Heart left ventricle (tissue), 16 donors: ENCODE measurements around the gene CNDP1. TPM values are rescaled to one million over a fixed set of nuclear protein-coding genes. Genes with fewer than 3 reads are reported as not detected.
"Not testable (repeated sequence)": the region's sequence is repeated elsewhere in the genome, so short reads cannot be mapped to it uniquely, and the experiment has no call there.

Source experiments
- ATAC-seq, 4 donors: fragments of 200-7000 bp; cut with Tn5 transposase; one replicate each; pipeline ENCODE4 v1.9.1; 2020 to 2022; ENCODE audit warnings: moderate library complexity in 4 of 4, mild to moderate bottlenecking in 3 of 4, moderate number of reproducible peaks in 1 of 4
- DNase-seq, 5 donors: peaks; one replicate each; pipeline ENCODE4 v3.0.0-alpha.2; 2020
- H3K27ac ChIP-seq, 12 donors: fragments of 200-600 bp; sonication (generic) in 4 of 12; one replicate each; pipeline versions ENCODE4 v1.5.0 to v1.8.0; 2016 to 2022; ENCODE audit warnings: mild to moderate bottlenecking in 2 of 12
- H3K27me3 ChIP-seq, 9 donors: fragments of 200-600 bp; sonication (generic) in 2 of 9; one replicate each; pipeline versions ENCODE4 v1.5.1 to v1.8.0; 2016 to 2022; ENCODE audit warnings: mild to moderate bottlenecking in 3 of 9
- H3K36me3 ChIP-seq, 9 donors: fragments of 200-600 bp; sonication (generic) in 2 of 9; one replicate each; pipeline versions ENCODE4 v1.5.0 to v1.8.0; 2018 to 2022; ENCODE audit warnings: mild to moderate bottlenecking in 2 of 9
- H3K4me1 ChIP-seq, 12 donors: fragments of 200-600 bp; sonication (generic) in 4 of 12; one replicate each; pipeline versions ENCODE4 v1.5.0 to v1.8.0; 2016 to 2022; ENCODE audit warnings: mild to moderate bottlenecking in 3 of 12
- H3K4me3 ChIP-seq, 12 donors: fragments of 200-600 bp; sonication (generic) in 4 of 12; one replicate each; pipeline versions ENCODE4 v1.5.0 to v1.8.0; 2017 to 2022; ENCODE audit warnings: mild to moderate bottlenecking in 9 of 12, moderate library complexity in 4 of 12
- H3K9me3 ChIP-seq, 12 donors: fragments of 200-600 bp; sonication (generic) in 4 of 12; one replicate each; pipeline versions ENCODE4 v1.5.0 to v1.8.0; 2016 to 2022; ENCODE audit warnings: mild to moderate bottlenecking in 1 of 12
- POLR2A ChIP-seq, 2 donors: fragments of 450-650 bp; IDR thresholded peaks; one replicate each; pipeline ENCODE4 v1.6.1; 2017; ENCODE audit warnings: antibody characterized with exemption in 2 of 2, mild to moderate bottlenecking in 2 of 2, moderate library complexity in 2 of 2
- WGBS, 4 donors: extraction: QIAGEN DNeasy Blood & Tissue Kit in 2 of 4; methylation state at CpG; one replicate each; pipeline versions ENCODE4 v1.1.5 to v1.1.7; 2013 to 2018; 5-methylcytosine and 5-hydroxymethylcytosine counted together
- intact Hi-C, 10 donors: fragments of 100-400 bp; cut with DNase I; formaldehyde crosslinking; loops; one replicate each; pipeline versions ENCODE4 v1.11.1 to v1.14.2; 2022
- polyA plus RNA-seq, 2 donors: library from polyadenylated mRNA; stranded (reverse); fragments of 200-250 nt; gene quantifications; one replicate each; pipeline ENCODE4 v1.2.3, GENCODE V29; 2013
- total RNA-seq, 9 donors: library from RNA; depleted of rRNA in 2 of 9; stranded (reverse); fragments of >200 nt in 2 of 9; fragmentation: NEBNext Ultra II Directional in 3 of 9; extraction: Animal tissue kit (Norgen Biotek cat#: 25700) in 3 of 9; gene quantifications; one replicate each; pipeline versions ENCODE4 v1.1.0 to v1.2.4, GENCODE V29; 2016 to 2023
- TF ChIP-seq, protein P1 (sequence below), 12 donors: fragments of 200-600 bp; sonication (generic) in 4 of 12; IDR thresholded peaks; one replicate each; pipeline versions ENCODE4 v1.5.0 to v1.8.0; 2018 to 2022; ENCODE audit warnings: antibody characterized with exemption in 12 of 12, mild to moderate bottlenecking in 5 of 12
- donor health status: ischemic (EF 13 %, LVEDD 7.1; RV severe dilation, severe dysfunction).
- donor health status: healthy with polysubstance abuse.
- donor health status: DM: no; HTN: yes; CAD: no.
- donor health status: DM: no; HTN: no; CAD: no.
- donor health status: ischemic (EF 25% LVEDD 6.9; RV normal size, moderate dysfunction).
- donor health status: ischemic (EF 25% LVEDD 5.7; RV mildly dilated, moderate dysfunction).
- donor health status: healthy.
- donor health status: DM: yes; HTN: yes; CAD: no.
- donor health status: ischemic (EF 35%, LVEDD 5.7; RV mildly dilated, moderate dysfunction).
- donor health status: nonischemic (EF 11% LVEDD 7.7; RV severe dilation, severe dysfunction).
- donor health status: DM: yes; HTN: yes; CAD: no.
- donor health status: PGD.
- donor health status: ischemic (EF 29% LVEDD 5.4; RV normal size, mild dysfunction).
- donor health status: nonischemic (EF 23%, LVEDD 6.1; RV moderate dilation, normal function).

CNDP1 gene
- total and polyA plus RNA-seq, 11 donors: 0.03 TPM; not detected in 10

DNA sequence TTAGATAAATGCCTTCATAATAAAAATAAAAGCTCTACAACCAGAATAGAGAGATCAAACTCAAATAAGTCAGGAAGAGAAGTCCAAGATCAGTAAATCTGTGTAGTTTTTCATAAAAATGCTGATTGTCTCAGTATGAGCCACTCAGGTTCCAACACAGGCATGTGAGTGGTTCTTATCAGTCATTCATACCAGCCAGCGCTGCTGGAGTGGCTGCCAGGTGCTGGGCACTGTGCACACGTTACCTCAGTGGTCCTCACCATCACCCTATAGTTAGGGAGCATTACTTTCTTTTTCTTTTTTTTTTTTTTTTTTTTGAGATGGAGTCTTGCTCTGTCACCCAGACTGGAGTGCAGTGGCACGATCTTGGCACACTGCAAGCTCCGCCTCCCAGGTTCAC, 23.8 kb downstream of the CNDP1 start:
- no peak overlapping the region for H3K27ac ChIP-seq
- intact Hi-C loops: loop anchor here in 2 of 10 donors (10.0 kb wide), 1 partner anchor 363 kb away; no protein-coding TSS in a partner anchor
- no peaks in the 10 kb centered on the region for H3K27me3 ChIP-seq
- no peaks in the 10 kb centered on the region for H3K36me3 ChIP-seq
- no peak overlapping the region for H3K4me3 ChIP-seq
- ATAC-seq (peak in 1 of 4 donors; percentile 67), DNase-seq (no peak)
- WGBS, 4 donors: 44 to 86% (median 70%) methylated on average over 4 of the region's 4 CpGs
- H3K4me1 ChIP-seq: no peaks in the 10 kb centered on the region
- TF ChIP-seq POLR2A (IDR thresholded peaks at IDR 0.05): no peak
- TF ChIP-seq, protein P1, sequence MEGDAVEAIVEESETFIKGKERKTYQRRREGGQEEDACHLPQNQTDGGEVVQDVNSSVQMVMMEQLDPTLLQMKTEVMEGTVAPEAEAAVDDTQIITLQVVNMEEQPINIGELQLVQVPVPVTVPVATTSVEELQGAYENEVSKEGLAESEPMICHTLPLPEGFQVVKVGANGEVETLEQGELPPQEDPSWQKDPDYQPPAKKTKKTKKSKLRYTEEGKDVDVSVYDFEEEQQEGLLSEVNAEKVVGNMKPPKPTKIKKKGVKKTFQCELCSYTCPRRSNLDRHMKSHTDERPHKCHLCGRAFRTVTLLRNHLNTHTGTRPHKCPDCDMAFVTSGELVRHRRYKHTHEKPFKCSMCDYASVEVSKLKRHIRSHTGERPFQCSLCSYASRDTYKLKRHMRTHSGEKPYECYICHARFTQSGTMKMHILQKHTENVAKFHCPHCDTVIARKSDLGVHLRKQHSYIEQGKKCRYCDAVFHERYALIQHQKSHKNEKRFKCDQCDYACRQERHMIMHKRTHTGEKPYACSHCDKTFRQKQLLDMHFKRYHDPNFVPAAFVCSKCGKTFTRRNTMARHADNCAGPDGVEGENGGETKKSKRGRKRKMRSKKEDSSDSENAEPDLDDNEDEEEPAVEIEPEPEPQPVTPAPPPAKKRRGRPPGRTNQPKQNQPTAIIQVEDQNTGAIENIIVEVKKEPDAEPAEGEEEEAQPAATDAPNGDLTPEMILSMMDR (IDR thresholded peaks at IDR 0.05): no peak
- H3K9me3 ChIP-seq: no peaks in the 10 kb centered on the region

- 74 to 83% (median 76%) methylated on average over 4 of the region's 4 CpGs for WGBS, 4 donors
- DNase-seq (no peak), ATAC-seq (no peak)
- H3K27ac ChIP-seq: no peak overlapping the region
- peaks cover 0 to 8% (median 0%) of the 10 kb centered on the region in 12 donors for H3K9me3 ChIP-seq
- H3K27me3 ChIP-seq: no peaks in the 10 kb centered on the region
- intact Hi-C loops: no loop called here
- no peak for TF ChIP-seq POLR2A (IDR thresholded peaks at IDR 0.05)
- TF ChIP-seq, protein P1 (IDR thresholded peaks at IDR 0.05): no peak
- no peak overlapping the region for H3K4me3 ChIP-seq
- no peaks in the 10 kb centered on the region for H3K4me1 ChIP-seq
- H3K36me3 ChIP-seq: no peaks in the 10 kb centered on the region
These were observed 27.9 kb downstream of the CNDP1 start for GRCh38 chr18:74562131-74562730.

DNA sequence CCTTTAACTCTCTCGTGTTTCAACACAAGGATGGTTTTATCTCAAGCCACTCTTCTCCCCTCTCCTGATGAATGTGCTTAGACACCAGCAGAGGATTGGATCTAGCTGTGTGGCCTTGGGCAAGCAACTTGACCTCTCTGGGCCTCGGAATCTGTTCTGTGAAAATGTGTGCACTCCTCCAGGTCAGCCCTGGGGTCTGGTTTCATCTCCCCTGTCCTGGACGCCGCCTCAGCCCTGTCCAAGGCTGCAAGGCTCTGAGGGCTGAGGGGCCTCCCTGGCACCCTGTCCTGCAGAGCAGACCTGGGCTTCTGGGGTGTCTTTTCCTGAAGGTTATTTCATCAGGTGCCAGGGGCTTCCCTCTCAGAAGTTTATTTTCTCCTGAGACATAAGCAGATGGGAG, 28.5 kb downstream of the CNDP1 start:
- Histone ChIP-seq H3K36me3 (no peaks in the 10 kb centered on the region), H3K9me3 (peaks cover 0 to 8% (median 0%) of the 10 kb centered on the region in 12 donors), H3K27ac (no peak overlapping the region), H3K4me1 (no peaks in the 10 kb centered on the region), H3K4me3 (no peak overlapping the region), H3K27me3 (no peaks in the 10 kb centered on the region)
- intact Hi-C loops: no loop called here
- ATAC-seq: peak in 1 of 4 donors; percentile 31
- TF ChIP-seq POLR2A (IDR thresholded peaks at IDR 0.05): no peak
- TF ChIP-seq, protein P1 (IDR thresholded peaks at IDR 0.05): no peak
- DNase-seq: no peak
- 75 to 88% (median 84%) methylated on average over 4 of the region's 4 CpGs for WGBS, 4 donors

- no peak overlapping the region for H3K4me3 ChIP-seq
- H3K9me3 ChIP-seq: peaks cover 0 to 8% (median 0%) of the 10 kb centered on the region in 12 donors
- H3K27me3 ChIP-seq: no peaks in the 10 kb centered on the region
- H3K27ac ChIP-seq: no peak overlapping the region
- intact Hi-C loops: no loop called here
- WGBS, 4 donors: 25 to 33% (median 31%) methylated on average over 3 of the region's 3 CpGs
- TF ChIP-seq, protein P1 (IDR thresholded peaks at IDR 0.05): no peak
- TF ChIP-seq POLR2A (IDR thresholded peaks at IDR 0.05): no peak
- DNase-seq (no peak), ATAC-seq (no peak)
- H3K4me1 ChIP-seq: no peaks in the 10 kb centered on the region
- no peaks in the 10 kb centered on the region for H3K36me3 ChIP-seq
These were observed 29.7 kb downstream of the CNDP1 start for GRCh38 chr18:74563999-74564398.

DNA sequence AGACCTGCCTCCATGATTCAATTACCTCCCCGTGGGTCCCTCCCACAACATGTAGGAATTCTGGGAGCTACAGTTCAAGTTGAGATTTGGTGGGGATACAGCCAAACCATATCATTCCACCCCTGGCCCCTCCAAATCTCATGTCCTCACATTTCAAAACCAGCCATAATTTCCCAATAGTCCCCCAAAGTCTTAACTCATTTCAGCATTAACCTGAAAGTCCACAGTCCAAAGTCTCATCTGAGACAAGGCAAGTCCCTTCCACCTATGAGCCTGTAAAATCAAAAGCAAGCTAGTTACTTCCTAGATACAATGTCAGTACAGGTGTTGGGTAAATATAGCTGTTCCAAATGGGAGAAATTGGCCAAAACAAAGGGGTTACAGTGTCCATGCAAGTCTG, 30.9 kb downstream of the CNDP1 start:
- H3K4me1 ChIP-seq, H3K9me3 ChIP-seq, intact Hi-C loops, ATAC-seq, DNase-seq, H3K4me3 ChIP-seq, H3K27me3 ChIP-seq, H3K36me3 ChIP-seq, H3K27ac ChIP-seq: not testable (repeated sequence)
- WGBS, 4 donors: 87 to 100% (median 92%) methylated on average over 1 of the region's 1 CpG

DNA sequence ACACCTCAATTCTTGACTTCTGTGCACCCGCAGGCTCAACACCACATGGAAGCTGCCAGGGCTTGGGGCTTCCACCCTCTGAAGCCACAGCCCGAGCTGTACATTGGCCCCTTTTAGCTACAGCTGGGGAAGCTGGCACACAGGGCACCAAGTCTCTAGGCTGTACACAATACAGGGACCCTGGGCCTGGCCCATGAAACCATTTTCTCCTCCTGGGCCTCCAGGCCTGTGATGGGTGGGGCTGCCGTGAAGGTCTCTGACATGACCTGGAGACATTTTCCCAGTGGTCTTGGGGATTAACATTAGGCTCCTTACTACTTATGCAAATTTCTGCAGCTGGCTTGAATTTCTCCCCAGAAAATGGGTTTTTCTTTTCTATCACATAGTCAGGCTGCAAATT, 31.7 kb downstream of the CNDP1 start:
- DNase-seq, intact Hi-C loops, H3K36me3 ChIP-seq: not testable (repeated sequence)

More for the DNA sequence above, 31.7 kb downstream of the CNDP1 start:
- not testable (repeated sequence) for H3K27me3 ChIP-seq, H3K9me3 ChIP-seq, H3K4me3 ChIP-seq, H3K4me1 ChIP-seq, H3K27ac ChIP-seq, ATAC-seq
- 80 to 95% (median 93%) methylated on average over 3 of the region's 3 CpGs for WGBS, 4 donors
